Parathyroid adenoma (tissue), 2 donors: Measurements from ENCODE around the gene FNBP1.

ENCODE experiments used
- H2AFZ ChIP-seq: fragments of 300-600 bp; sonication (generic); one replicate; pipeline ENCODE4 v1.7.0; 2017; ENCODE audit warnings: antibody characterized with exemption, mild to moderate bottlenecking
- H3K27ac ChIP-seq: fragments of 300-600 bp; sonication (generic); one replicate; pipeline ENCODE4 v1.7.0; 2017
- H3K27me3 ChIP-seq: fragments of 300-600 bp; sonication (generic); one replicate; pipeline ENCODE4 v1.7.0; 2017; ENCODE audit warnings: low read length; ENCODE audit not compliant: control insufficient read depth, insufficient read depth
- H3K36me3 ChIP-seq: fragments of 300-600 bp; sonication (generic); one replicate; pipeline ENCODE4 v1.7.0; 2017; ENCODE audit warnings: low read length; ENCODE audit not compliant: control insufficient read depth, insufficient read depth
- H3K4me1 ChIP-seq: fragments of 300-600 bp; sonication (generic); one replicate; pipeline ENCODE4 v1.7.0; 2017; ENCODE audit warnings: control low read depth
- H3K4me2 ChIP-seq: fragments of 300-600 bp; sonication (generic); one replicate; pipeline ENCODE4 v1.7.0; 2017; ENCODE audit warnings: low read length
- H3K4me3 ChIP-seq: fragments of 300-600 bp; sonication (generic); one replicate; pipeline ENCODE4 v1.7.0; 2017; ENCODE audit warnings: low read depth, low read length
- H3K79me2 ChIP-seq: fragments of 300-600 bp; sonication (generic); one replicate; pipeline ENCODE4 v1.7.0; 2017; ENCODE audit warnings: control low read depth
- H3K9ac ChIP-seq: fragments of 300-600 bp; sonication (generic); one replicate; pipeline ENCODE4 v1.7.0; 2017; ENCODE audit warnings: mild to moderate bottlenecking
- H3K9me3 ChIP-seq: fragments of 300-600 bp; sonication (generic); one replicate; pipeline ENCODE4 v1.7.0; 2017; ENCODE audit warnings: low read length; ENCODE audit not compliant: control insufficient read depth
- CTCF ChIP-seq: fragments of 300-600 bp; sonication (generic); IDR thresholded peaks from one replicate; pipeline ENCODE4 v1.7.0; 2017; ENCODE audit warnings: antibody characterized with exemption, mild to moderate bottlenecking
- donor health status: primary hyperparathyroidism.

Gene FNBP1

GRCh38 chr9:129914051-129914450, 128.9 kb downstream of the FNBP1 start:
- no peak overlapping the region for H3K27ac ChIP-seq
- H3K9me3 ChIP-seq: no peaks in the 10 kb centered on the region
- H3K79me2 ChIP-seq: no peaks in the 10 kb centered on the region
- H3K27me3 ChIP-seq: no peaks in the 10 kb centered on the region
- H3K9ac ChIP-seq: no peak overlapping the region
- no peaks in the 10 kb centered on the region for H3K36me3 ChIP-seq
- no peak for TF ChIP-seq CTCF
- no peak overlapping the region for H3K4me3 ChIP-seq
- H3K4me1 ChIP-seq: no peaks in the 10 kb centered on the region
- H3K4me2 ChIP-seq: no peak overlapping the region
- no peak overlapping the region for H2AFZ ChIP-seq

- H3K9ac ChIP-seq: no peak overlapping the region
- H3K4me1 ChIP-seq: no peaks in the 10 kb centered on the region
- H3K4me3 ChIP-seq: no peak overlapping the region
- H3K79me2 ChIP-seq: no peaks in the 10 kb centered on the region
- H3K36me3 ChIP-seq: no peaks in the 10 kb centered on the region
- H3K27ac ChIP-seq: no peak overlapping the region
- no peak for TF ChIP-seq CTCF
- H3K27me3 ChIP-seq: no peaks in the 10 kb centered on the region
- H3K9me3 ChIP-seq: no peaks in the 10 kb centered on the region
- H3K4me2 ChIP-seq: no peak overlapping the region
- no peak overlapping the region for H2AFZ ChIP-seq
Observed at GRCh38 chr9:129910628-129911567, 132.1 kb downstream of the FNBP1 start.

GRCh38 chr9:129909851-129910250, 133.1 kb downstream of the FNBP1 start:
- Histone ChIP-seq H3K9me3 (no peaks in the 10 kb centered on the region), H3K36me3 (no peaks in the 10 kb centered on the region), H2AFZ (no peak overlapping the region), H3K9ac (no peak overlapping the region), H3K4me3 (no peak overlapping the region), H3K79me2 (no peaks in the 10 kb centered on the region), H3K27ac (no peak overlapping the region), H3K4me2 (no peak overlapping the region), H3K4me1 (no peaks in the 10 kb centered on the region), H3K27me3 (no peaks in the 10 kb centered on the region)
- no peak for TF ChIP-seq CTCF

GRCh38 chr9:129908906-129909305, 134.1 kb downstream of the FNBP1 start:
- TF ChIP-seq CTCF: no peak
- H3K4me1 ChIP-seq: no peaks in the 10 kb centered on the region
- H3K4me3 ChIP-seq: no peak overlapping the region
- no peak overlapping the region for H3K27ac ChIP-seq
- H2AFZ ChIP-seq: no peak overlapping the region
- no peaks in the 10 kb centered on the region for H3K79me2 ChIP-seq
- no peaks in the 10 kb centered on the region for H3K36me3 ChIP-seq
- no peak overlapping the region for H3K4me2 ChIP-seq
- no peaks in the 10 kb centered on the region for H3K9me3 ChIP-seq
- H3K27me3 ChIP-seq: no peaks in the 10 kb centered on the region
- no peak overlapping the region for H3K9ac ChIP-seq

- Histone ChIP-seq H3K27me3 (no peaks in the 10 kb centered on the region), H3K9ac (no peak overlapping the region), H3K27ac (no peak overlapping the region), H2AFZ (no peak overlapping the region), H3K9me3 (no peaks in the 10 kb centered on the region), H3K4me3 (no peak overlapping the region), H3K4me2 (no peak overlapping the region), H3K4me1 (no peaks in the 10 kb centered on the region), H3K36me3 (no peaks in the 10 kb centered on the region), H3K79me2 (no peaks in the 10 kb centered on the region)
- no peak for TF ChIP-seq CTCF
Observed at GRCh38 chr9:129907201-129907600, 135.8 kb downstream of the FNBP1 start.
